22Rv1 (cell line): ENCODE data around the gene UTS2R.

Source experiments
- H3K27ac ChIP-seq: fragments of 450-650 bp; 2 replicates; pipeline ENCODE4 v1.5.1; 2017
- ZFX ChIP-seq: fragments of 450-650 bp; IDR thresholded peaks from 2 replicates; pipeline ENCODE4 v1.6.1; 2017; ENCODE audit warnings: antibody characterized with exemption, borderline replicate concordance
- TF ChIP-seq, protein P1 (sequence below): fragments of 450-650 bp; IDR thresholded peaks from 2 replicates; pipeline ENCODE4 v1.5.1; 2017; ENCODE audit warnings: mild to moderate bottlenecking

UTS2R gene

DNA sequence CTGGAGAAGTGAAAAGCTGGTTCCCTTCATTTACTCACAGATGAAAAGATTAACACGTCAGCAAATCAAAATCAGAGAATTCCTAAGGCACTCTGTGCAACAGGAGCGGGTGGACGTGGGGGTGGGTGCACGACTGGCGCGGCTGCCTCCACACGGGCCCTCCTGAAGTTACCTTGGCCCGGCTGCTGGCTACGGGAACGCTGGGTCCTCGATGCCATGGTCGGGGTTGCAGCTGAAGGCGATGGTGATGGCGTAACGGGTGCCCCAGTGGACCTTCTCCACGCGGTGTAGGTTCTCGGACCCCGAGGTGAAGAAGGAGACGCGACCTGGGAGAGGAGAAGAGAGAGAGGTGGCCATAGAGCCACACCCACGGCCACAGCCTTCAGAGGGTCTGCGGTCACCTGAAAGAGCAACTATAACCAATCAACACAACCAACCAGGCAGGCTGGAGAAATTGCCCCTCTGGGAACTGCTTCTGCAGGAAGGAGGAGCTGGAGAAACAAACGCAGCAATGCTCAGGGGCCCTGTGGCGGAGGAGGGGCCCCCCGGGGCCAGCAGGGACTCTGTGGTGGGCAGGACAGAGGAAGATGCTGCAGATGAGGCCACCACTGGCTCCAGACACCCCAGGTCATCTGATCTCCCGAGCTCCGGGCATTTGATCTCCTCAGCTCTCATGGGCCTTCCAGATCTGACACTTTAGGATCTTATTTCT lies 20.8 kb downstream of the UTS2R start:
- H3K27ac ChIP-seq, result no peak overlapping the region
- TF ChIP-seq ZFX, result no peak
- TF ChIP-seq, protein P1, sequence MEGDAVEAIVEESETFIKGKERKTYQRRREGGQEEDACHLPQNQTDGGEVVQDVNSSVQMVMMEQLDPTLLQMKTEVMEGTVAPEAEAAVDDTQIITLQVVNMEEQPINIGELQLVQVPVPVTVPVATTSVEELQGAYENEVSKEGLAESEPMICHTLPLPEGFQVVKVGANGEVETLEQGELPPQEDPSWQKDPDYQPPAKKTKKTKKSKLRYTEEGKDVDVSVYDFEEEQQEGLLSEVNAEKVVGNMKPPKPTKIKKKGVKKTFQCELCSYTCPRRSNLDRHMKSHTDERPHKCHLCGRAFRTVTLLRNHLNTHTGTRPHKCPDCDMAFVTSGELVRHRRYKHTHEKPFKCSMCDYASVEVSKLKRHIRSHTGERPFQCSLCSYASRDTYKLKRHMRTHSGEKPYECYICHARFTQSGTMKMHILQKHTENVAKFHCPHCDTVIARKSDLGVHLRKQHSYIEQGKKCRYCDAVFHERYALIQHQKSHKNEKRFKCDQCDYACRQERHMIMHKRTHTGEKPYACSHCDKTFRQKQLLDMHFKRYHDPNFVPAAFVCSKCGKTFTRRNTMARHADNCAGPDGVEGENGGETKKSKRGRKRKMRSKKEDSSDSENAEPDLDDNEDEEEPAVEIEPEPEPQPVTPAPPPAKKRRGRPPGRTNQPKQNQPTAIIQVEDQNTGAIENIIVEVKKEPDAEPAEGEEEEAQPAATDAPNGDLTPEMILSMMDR, result no peak

DNA sequence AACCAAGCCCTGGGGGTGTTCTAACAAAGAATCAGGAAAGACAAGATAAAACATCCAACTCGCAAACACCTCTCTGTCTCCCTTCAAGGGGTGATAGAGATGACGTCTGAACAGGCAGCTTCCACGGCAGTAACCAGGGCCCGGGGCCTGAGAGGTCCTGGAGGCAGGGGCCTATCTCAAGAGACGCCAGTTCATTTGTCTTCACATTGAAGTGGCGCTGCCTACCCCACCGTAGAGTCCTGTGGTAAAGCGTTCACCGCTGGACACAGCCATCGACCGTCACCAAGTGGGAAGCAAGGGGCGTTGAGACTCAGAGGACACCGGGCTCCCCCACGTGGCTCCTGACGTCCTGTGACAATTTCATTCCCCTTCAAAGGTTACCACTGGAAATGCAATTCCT lies 21.4 kb downstream of the UTS2R start:
- no peak for TF ChIP-seq ZFX
- no peak overlapping the region for H3K27ac ChIP-seq

DNA sequence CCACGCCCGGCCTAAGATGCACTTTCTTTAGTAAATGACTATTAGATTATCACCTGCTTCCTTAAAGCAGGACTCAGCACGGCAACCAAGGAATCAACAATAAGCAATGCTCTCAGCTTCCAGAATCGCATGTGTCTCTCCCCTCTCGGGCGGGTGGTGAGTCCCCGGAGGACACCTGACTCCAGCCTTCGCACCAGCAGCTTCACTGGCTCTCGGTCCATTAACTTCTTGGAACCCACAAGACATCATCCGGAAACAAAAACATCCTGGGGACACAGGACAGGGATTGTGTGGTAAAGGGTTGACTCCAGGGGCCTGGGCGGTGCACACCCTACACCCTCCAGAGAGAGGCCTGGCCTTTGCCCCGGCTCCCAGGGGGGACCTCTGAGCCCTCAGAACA lies 22.7 kb downstream of the UTS2R start:
- no peak overlapping the region for H3K27ac ChIP-seq
- no peak for TF ChIP-seq ZFX

DNA sequence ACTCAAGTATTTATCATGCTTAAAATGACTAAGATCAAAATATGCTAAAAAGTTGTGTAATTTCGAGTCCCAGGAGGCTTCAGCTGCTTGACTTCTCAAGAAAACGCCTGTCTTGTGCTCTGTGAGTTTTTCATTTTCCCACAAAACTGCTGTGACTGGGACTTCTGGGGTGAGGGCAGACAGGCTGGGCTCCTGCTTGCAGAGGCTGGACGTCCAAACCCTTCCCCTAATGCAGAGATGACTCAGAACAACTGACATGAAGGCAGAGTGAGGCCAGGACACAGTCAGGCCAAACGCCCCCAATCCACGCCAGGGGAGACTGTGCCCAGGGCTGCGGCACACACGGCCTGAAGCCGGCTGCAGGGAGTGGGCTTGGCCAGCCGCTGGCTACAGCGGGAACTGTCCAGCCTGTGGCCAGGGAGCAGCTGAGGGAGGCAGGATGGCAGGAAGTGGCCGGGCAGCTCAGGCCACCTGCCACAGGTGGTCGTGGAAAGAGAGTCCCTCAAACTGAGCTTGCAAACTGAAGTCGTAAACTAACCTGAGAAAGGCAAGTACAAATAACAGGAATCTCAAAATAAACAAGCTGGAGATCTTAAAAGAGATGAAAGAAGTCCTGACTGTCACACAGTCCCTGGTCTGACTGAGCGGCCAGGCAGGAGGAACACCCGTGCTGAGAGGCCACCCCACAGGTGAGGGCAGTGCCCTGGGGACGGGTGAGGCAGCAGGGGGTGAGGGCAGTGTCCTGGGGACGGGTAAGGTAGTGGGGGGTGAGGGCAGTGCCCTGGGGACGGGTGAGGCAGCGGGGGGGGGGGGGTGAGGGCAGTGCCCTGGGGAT lies 25.3 kb downstream of the UTS2R start:
- 0 out of 2 replicates have a peak overlapping the region, but pooled peaks have one; percentile 34 for H3K27ac ChIP-seq
- no peak for TF ChIP-seq ZFX
- TF ChIP-seq, protein P1, result no peak

DNA sequence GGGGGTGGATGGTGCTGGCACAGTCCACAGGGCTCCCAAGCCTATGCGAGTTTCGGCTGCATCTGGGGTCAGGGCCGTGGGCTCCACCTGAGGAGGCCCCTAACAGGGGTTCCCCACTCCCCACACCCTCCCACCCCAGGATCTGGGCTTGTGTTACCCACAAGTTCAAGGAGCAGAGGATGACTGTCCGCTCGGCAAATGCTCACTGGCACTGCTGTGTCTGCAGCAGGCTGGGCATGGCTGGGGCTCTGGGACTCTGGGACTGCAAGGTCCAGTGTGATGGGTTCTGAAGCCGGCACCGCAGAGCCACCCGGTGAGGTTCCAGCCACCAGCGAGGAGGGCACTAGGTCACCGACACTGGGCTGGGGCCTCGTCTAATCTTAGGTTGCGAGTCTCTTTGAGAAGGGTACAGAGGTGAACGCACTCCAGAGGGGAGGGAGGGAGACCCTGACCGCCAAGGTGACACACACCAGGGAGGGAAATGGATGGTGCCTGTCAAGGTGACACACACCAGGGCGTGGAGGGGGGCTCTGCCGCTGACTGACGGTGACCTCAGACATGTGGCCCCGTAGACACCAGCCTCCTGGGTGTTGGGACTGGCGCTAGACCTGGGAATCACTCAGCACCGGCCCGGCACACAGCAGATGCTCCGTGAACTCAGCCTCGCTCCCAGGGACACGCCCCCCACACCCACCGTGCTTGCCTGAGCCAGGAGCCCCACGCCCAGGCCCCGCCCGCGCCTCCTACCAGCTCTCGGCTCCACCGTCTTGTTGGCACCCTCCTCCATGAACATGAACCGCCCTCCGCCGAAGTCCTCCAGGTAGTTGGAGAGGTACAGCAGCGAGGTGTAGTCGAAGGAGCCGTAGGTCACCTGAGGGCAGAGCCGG lies 26.1 kb downstream of the UTS2R start:
- no peak overlapping the region for H3K27ac ChIP-seq
- no peak for TF ChIP-seq ZFX
- TF ChIP-seq, protein P1, result no peak

DNA sequence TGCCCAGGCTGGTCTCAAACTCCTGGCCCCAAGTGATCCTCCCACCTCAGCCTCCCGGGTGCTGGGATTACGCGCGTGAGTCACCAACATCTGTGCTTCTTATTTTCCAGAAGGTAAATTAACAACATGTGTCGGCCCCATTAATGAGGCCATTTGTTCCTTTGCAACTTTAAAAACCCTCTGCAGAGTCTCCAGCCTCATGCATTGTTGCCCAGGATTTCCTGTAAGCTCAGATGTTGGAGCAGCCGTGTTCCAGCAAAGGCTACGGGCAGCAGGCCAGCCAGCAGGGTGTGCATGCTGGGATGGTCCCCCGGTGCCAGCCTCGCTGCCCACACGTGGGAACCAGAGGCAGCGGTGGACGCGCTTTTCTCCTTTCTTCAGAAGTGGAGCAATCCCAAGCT lies 27.5 kb downstream of the UTS2R start:
- TF ChIP-seq, protein P1, result no peak
- TF ChIP-seq ZFX, result no peak
- no peak overlapping the region for H3K27ac ChIP-seq

DNA sequence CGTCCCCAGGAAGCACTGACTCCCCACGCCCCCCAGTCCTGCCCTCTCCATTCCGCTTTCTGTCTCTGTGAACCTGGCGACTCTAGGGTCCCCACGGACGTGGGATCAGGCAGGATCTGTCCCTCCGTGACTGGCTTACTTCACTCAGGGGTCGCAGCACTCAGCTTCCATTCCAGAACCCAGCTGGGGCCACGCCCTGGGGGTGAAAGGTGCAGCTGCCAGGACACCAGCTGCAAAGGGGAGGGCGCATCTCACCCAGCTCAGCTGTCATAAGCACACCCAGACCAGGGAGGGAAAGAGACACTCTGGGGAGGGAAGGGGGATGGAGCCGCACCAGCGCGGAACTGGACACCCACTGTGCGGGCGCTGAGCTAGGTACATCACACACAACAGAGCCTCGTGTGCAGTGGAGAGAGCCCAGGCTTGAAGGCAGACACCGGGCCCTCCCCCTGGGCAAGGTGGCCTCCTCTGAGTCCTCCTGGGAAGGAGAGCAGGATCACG lies 28.1 kb downstream of the UTS2R start:
- no peak for TF ChIP-seq ZFX
- TF ChIP-seq, protein P1, result no peak
- H3K27ac ChIP-seq, result no peak overlapping the region
